ENCODE measurements around the gene CYYR1.
A peak's percentile ranks its signal among the peaks of the same experiment; 100 is the strongest.

Gene CYYR1

GRCh38 chr21:26495283-26495849, 77.7 kb downstream of the CYYR1 start:
- no peak for DNase-seq (ENCODE audit: low spot score)
- H2BK12ac ChIP-seq (ENCODE audit: low read length): no peak overlapping the region
- H2BK15ac ChIP-seq (ENCODE audit: low read length): no peak overlapping the region
- H3K4ac ChIP-seq (ENCODE audit: low read length): no peak overlapping the region
- no peak overlapping the region for H2BK120ac ChIP-seq (ENCODE audit: low read depth, low read length)
- H3K27me3 ChIP-seq (ENCODE audit: control insufficient read depth in 3 of 3, insufficient read depth in 3 of 3, low read depth in 1 of 3, low read length in 3 of 3): no peaks in the 10 kb centered on the region
- H3K36me3 ChIP-seq (replicated peaks in 1 of 2; ENCODE audit: control insufficient read depth in 2 of 2, insufficient read depth in 2 of 2, low read length in 2 of 2): no peaks in the 10 kb centered on the region
- peaks cover 4% of the 10 kb centered on the region for H3K79me1 ChIP-seq (ENCODE audit: low read depth, low read length)
- H3K18ac ChIP-seq (ENCODE audit: low read length): no peak overlapping the region
- H3K4me2 ChIP-seq (ENCODE audit: insufficient read depth, low read length, poor library complexity, severe bottlenecking): no peak overlapping the region
- H3K9ac ChIP-seq (ENCODE audit: low read depth, low read length, poor library complexity): no peak overlapping the region
- H3K14ac ChIP-seq (ENCODE audit: low read length): no peak overlapping the region
- no peak overlapping the region for H4K91ac ChIP-seq (ENCODE audit: low read depth, low read length, poor library complexity)
- H3K4me3 ChIP-seq (ENCODE audit: low read length in 2 of 2): no peak overlapping the region
- no peak overlapping the region for H3K27ac ChIP-seq (replicated peaks; ENCODE audit: low read length)
- H2AFZ ChIP-seq (ENCODE audit: low read length): no peak overlapping the region
- peaks cover 7 to 8% of the 10 kb centered on the region in 2 donors for H3K4me1 ChIP-seq (ENCODE audit: control insufficient read depth in 2 of 2, insufficient read depth in 1 of 2, low read depth in 1 of 2, low read length in 2 of 2)
- peaks cover 0 to 2% of the 10 kb centered on the region in 2 donors for H3K9me3 ChIP-seq (replicated peaks in 1 of 2; ENCODE audit: control insufficient read depth in 2 of 2, insufficient read depth in 1 of 2, low read depth in 1 of 2, low read length in 2 of 2)
- no peak overlapping the region for H2AK5ac ChIP-seq (ENCODE audit: low read depth, low read length)
- H3K23ac ChIP-seq (ENCODE audit: low read depth, low read length, poor library complexity): no peak overlapping the region
- H4K8ac ChIP-seq (ENCODE audit: low read depth, low read length): no peak overlapping the region
- WGBS, 2 donors (ENCODE audit: extremely low coverage in 2 of 2, insufficient read length in 2 of 2, insufficient replicate concordance in 1 of 2): no CpG with 5 or more reads among the region's 10 CpGs
- no peak overlapping the region for H2BK5ac ChIP-seq (ENCODE audit: low read length)

- Histone ChIP-seq H2BK12ac (ENCODE audit: low read length) (no peak overlapping the region), H2BK5ac (ENCODE audit: low read length) (no peak overlapping the region), H3K18ac (ENCODE audit: low read length) (peak overlapping the region; percentile 82), H4K8ac (ENCODE audit: low read depth, low read length) (no peak overlapping the region), H3K4me1 (ENCODE audit: control insufficient read depth in 2 of 2, insufficient read depth in 1 of 2, low read depth in 1 of 2, low read length in 2 of 2) (peaks cover 7 to 8% of the 10 kb centered on the region in 2 donors), H2AFZ (ENCODE audit: low read length) (no peak overlapping the region), H3K36me3 (replicated peaks in 1 of 2; ENCODE audit: control insufficient read depth in 2 of 2, insufficient read depth in 2 of 2, low read length in 2 of 2) (no peaks in the 10 kb centered on the region), H3K4me2 (ENCODE audit: insufficient read depth, low read length, poor library complexity, severe bottlenecking) (no peak overlapping the region), H3K9ac (ENCODE audit: low read depth, low read length, poor library complexity) (no peak overlapping the region), H3K27me3 (ENCODE audit: control insufficient read depth in 3 of 3, insufficient read depth in 3 of 3, low read depth in 1 of 3, low read length in 3 of 3) (no peaks in the 10 kb centered on the region), H3K14ac (ENCODE audit: low read length) (no peak overlapping the region), H4K91ac (ENCODE audit: low read depth, low read length, poor library complexity) (no peak overlapping the region), H2BK15ac (ENCODE audit: low read length) (no peak overlapping the region), H3K4me3 (ENCODE audit: low read length in 2 of 2) (no peak overlapping the region), H3K27ac (replicated peaks; ENCODE audit: low read length) (peak overlapping the region; percentile 71), H3K79me1 (ENCODE audit: low read depth, low read length) (peaks cover 1% of the 10 kb centered on the region), H2BK120ac (ENCODE audit: low read depth, low read length) (no peak overlapping the region), H3K4ac (ENCODE audit: low read length) (no peak overlapping the region), H3K23ac (ENCODE audit: low read depth, low read length, poor library complexity) (no peak overlapping the region), H2AK5ac (ENCODE audit: low read depth, low read length) (no peak overlapping the region), H3K9me3 (replicated peaks in 1 of 2; ENCODE audit: control insufficient read depth in 2 of 2, insufficient read depth in 1 of 2, low read depth in 1 of 2, low read length in 2 of 2) (peaks cover 2 to 12% of the 10 kb centered on the region in 2 donors)
- DNase-seq (ENCODE audit: low spot score): no peak
- no CpG with 5 or more reads among the region's 3 CpGs for WGBS, 2 donors (ENCODE audit: extremely low coverage in 2 of 2, insufficient read length in 2 of 2, insufficient replicate concordance in 1 of 2)
Measured at GRCh38 chr21:26491663-26492062, 81.4 kb downstream of the CYYR1 start.

DNA sequence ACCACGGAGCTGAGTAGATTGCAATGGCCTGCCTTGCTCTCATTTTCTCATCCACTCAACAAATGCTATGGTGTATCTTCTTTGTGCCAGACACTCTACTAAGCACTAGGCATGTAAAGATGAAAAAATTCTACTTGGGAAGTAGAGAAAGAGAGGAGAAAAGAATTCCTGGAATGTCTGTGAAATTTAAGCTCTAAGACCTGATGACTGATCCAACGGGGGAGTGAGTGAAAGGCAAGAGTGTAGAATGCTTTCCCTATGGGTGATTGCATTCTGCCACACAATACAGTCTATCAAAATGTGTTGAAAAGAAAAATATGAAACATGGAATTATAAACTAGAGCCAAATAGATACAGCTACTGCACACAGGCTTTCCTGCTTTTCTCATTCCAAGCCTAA, 82.3 kb downstream of the CYYR1 start:
- no peaks in the 10 kb centered on the region for H3K36me3 ChIP-seq (replicated peaks in 1 of 2; ENCODE audit: control insufficient read depth in 2 of 2, insufficient read depth in 2 of 2, low read length in 2 of 2)
- H3K27ac ChIP-seq (replicated peaks; ENCODE audit: low read length): peak overlapping the region; percentile 87
- no peak overlapping the region for H2AK5ac ChIP-seq (ENCODE audit: low read depth, low read length)
- H3K4me2 ChIP-seq (ENCODE audit: insufficient read depth, low read length, poor library complexity, severe bottlenecking): peak overlapping the region; percentile 22
- peaks cover 2 to 12% of the 10 kb centered on the region in 2 donors for H3K9me3 ChIP-seq (replicated peaks in 1 of 2; ENCODE audit: control insufficient read depth in 2 of 2, insufficient read depth in 1 of 2, low read depth in 1 of 2, low read length in 2 of 2)
- no peak overlapping the region for H3K9ac ChIP-seq (ENCODE audit: low read depth, low read length, poor library complexity)
- no peak overlapping the region for H2BK120ac ChIP-seq (ENCODE audit: low read depth, low read length)
- no peak overlapping the region for H4K91ac ChIP-seq (ENCODE audit: low read depth, low read length, poor library complexity)
- no CpG with 5 or more reads among the region's 2 CpGs for WGBS, 2 donors (ENCODE audit: extremely low coverage in 2 of 2, insufficient read length in 2 of 2, insufficient replicate concordance in 1 of 2)
- H2BK5ac ChIP-seq (ENCODE audit: low read length): no peak overlapping the region
- no peak overlapping the region for H3K4me3 ChIP-seq (ENCODE audit: low read length in 2 of 2)
- no peak overlapping the region for H2BK15ac ChIP-seq (ENCODE audit: low read length)
- H2AFZ ChIP-seq (ENCODE audit: low read length): no peak overlapping the region
- no peak overlapping the region for H3K23ac ChIP-seq (ENCODE audit: low read depth, low read length, poor library complexity)
- peak; percentile 40 for DNase-seq (ENCODE audit: low spot score)
- H3K4ac ChIP-seq (ENCODE audit: low read length): no peak overlapping the region
- no peak overlapping the region for H3K14ac ChIP-seq (ENCODE audit: low read length)
- peaks cover 1% of the 10 kb centered on the region for H3K79me1 ChIP-seq (ENCODE audit: low read depth, low read length)
- H2BK12ac ChIP-seq (ENCODE audit: low read length): no peak overlapping the region
- H3K4me1 ChIP-seq (ENCODE audit: control insufficient read depth in 2 of 2, insufficient read depth in 1 of 2, low read depth in 1 of 2, low read length in 2 of 2): peaks cover 7 to 8% of the 10 kb centered on the region in 2 donors
- no peak overlapping the region for H4K8ac ChIP-seq (ENCODE audit: low read depth, low read length)
- H3K27me3 ChIP-seq (ENCODE audit: control insufficient read depth in 3 of 3, insufficient read depth in 3 of 3, low read depth in 1 of 3, low read length in 3 of 3): no peaks in the 10 kb centered on the region
- H3K18ac ChIP-seq (ENCODE audit: low read length): no peak overlapping the region

- H3K14ac ChIP-seq (ENCODE audit: low read length): no peak overlapping the region
- H2BK120ac ChIP-seq (ENCODE audit: low read depth, low read length): no peak overlapping the region
- WGBS, 2 donors (ENCODE audit: extremely low coverage in 2 of 2, insufficient read length in 2 of 2, insufficient replicate concordance in 1 of 2): no CpG with 5 or more reads among the region's 6 CpGs
- peaks cover 2 to 12% of the 10 kb centered on the region in 2 donors for H3K9me3 ChIP-seq (replicated peaks in 1 of 2; ENCODE audit: control insufficient read depth in 2 of 2, insufficient read depth in 1 of 2, low read depth in 1 of 2, low read length in 2 of 2)
- no peak overlapping the region for H3K4ac ChIP-seq (ENCODE audit: low read length)
- H3K27ac ChIP-seq (replicated peaks; ENCODE audit: low read length): peak overlapping the region; percentile 48
- H2BK12ac ChIP-seq (ENCODE audit: low read length): no peak overlapping the region
- H2AK5ac ChIP-seq (ENCODE audit: low read depth, low read length): no peak overlapping the region
- no peak overlapping the region for H2AFZ ChIP-seq (ENCODE audit: low read length)
- no peak for DNase-seq (ENCODE audit: low spot score)
- no peak overlapping the region for H3K4me2 ChIP-seq (ENCODE audit: insufficient read depth, low read length, poor library complexity, severe bottlenecking)
- peaks cover 1% of the 10 kb centered on the region for H3K79me1 ChIP-seq (ENCODE audit: low read depth, low read length)
- H3K4me1 ChIP-seq (ENCODE audit: control insufficient read depth in 2 of 2, insufficient read depth in 1 of 2, low read depth in 1 of 2, low read length in 2 of 2): peaks cover 7 to 8% of the 10 kb centered on the region in 2 donors
- no peak overlapping the region for H3K9ac ChIP-seq (ENCODE audit: low read depth, low read length, poor library complexity)
- H3K36me3 ChIP-seq (replicated peaks in 1 of 2; ENCODE audit: control insufficient read depth in 2 of 2, insufficient read depth in 2 of 2, low read length in 2 of 2): no peaks in the 10 kb centered on the region
- no peak overlapping the region for H4K91ac ChIP-seq (ENCODE audit: low read depth, low read length, poor library complexity)
- H2BK15ac ChIP-seq (ENCODE audit: low read length): no peak overlapping the region
- H3K18ac ChIP-seq (ENCODE audit: low read length): peak overlapping the region; percentile 76
- no peak overlapping the region for H2BK5ac ChIP-seq (ENCODE audit: low read length)
- H3K4me3 ChIP-seq (ENCODE audit: low read length in 2 of 2): no peak overlapping the region
- no peak overlapping the region for H3K23ac ChIP-seq (ENCODE audit: low read depth, low read length, poor library complexity)
- no peak overlapping the region for H4K8ac ChIP-seq (ENCODE audit: low read depth, low read length)
- no peaks in the 10 kb centered on the region for H3K27me3 ChIP-seq (ENCODE audit: control insufficient read depth in 3 of 3, insufficient read depth in 3 of 3, low read depth in 1 of 3, low read length in 3 of 3)
Measured at GRCh38 chr21:26489781-26490180, 83.3 kb downstream of the CYYR1 start.

Data from neuronal stem cell (in vitro differentiated cells).